IPS-NIHi11 (cell line): ENCODE measurements around the gene CENPC.
"Not testable (repeated sequence)": the region's sequence is repeated elsewhere in the genome, so short reads cannot be mapped to it uniquely, and the experiment has no call there.

Experiments
- DNase-seq: peaks from one replicate; pipeline ENCODE4 v3.0.0; 2012; ENCODE audit warnings: mixed read lengths, low spot score

Gene CENPC

GRCh38 chr4:67475155-67475554 lies 70.1 kb downstream of the CENPC start:
- DNase-seq: no peak

GRCh38 chr4:67470871-67471270 lies 74.4 kb downstream of the CENPC start:
- DNase-seq: peak; percentile 7

GRCh38 chr4:67468830-67469229 lies 76.5 kb downstream of the CENPC start:
- no peak for DNase-seq

- no peak for DNase-seq
Observed at GRCh38 chr4:67466751-67467150, 78.6 kb downstream of the CENPC start.

GRCh38 chr4:67465763-67466052 lies 79.6 kb downstream of the CENPC start:
- no peak for DNase-seq

GRCh38 chr4:67465032-67465762 lies 80.1 kb downstream of the CENPC start:
- DNase-seq: no peak

GRCh38 chr4:67460574-67460973 lies 84.7 kb downstream of the CENPC start:
- no peak for DNase-seq

- DNase-seq: peak; percentile 15
Observed at GRCh38 chr4:67459164-67459563, 86.1 kb downstream of the CENPC start.

- DNase-seq: no peak
Observed at GRCh38 chr4:67456577-67457196, 88.6 kb downstream of the CENPC start.

- DNase-seq: not testable (repeated sequence)
Observed at GRCh38 chr4:67452846-67453205, 92.5 kb downstream of the CENPC start.

GRCh38 chr4:67452100-67452845 lies 93.0 kb downstream of the CENPC start:
- DNase-seq: no peak

GRCh38 chr4:67451464-67451863 lies 93.8 kb downstream of the CENPC start:
- no peak for DNase-seq

- no peak for DNase-seq
Observed at GRCh38 chr4:67448621-67449020, 96.7 kb downstream of the CENPC start.

- no peak for DNase-seq
Observed at GRCh38 chr4:67447873-67448272, 97.4 kb downstream of the CENPC start.

- no peak for DNase-seq
Observed at GRCh38 chr4:67446811-67447210, 98.5 kb downstream of the CENPC start.

- not testable (repeated sequence) for DNase-seq
Observed at GRCh38 chr4:67445881-67446280, 99.4 kb downstream of the CENPC start.

GRCh38 chr4:67438975-67439374 lies 106.3 kb downstream of the CENPC start:
- DNase-seq: no peak

GRCh38 chr4:67437974-67438713 lies 107.2 kb downstream of the CENPC start:
- DNase-seq: no peak

- DNase-seq: no peak
Observed at GRCh38 chr4:67436742-67437141, 108.6 kb downstream of the CENPC start.

GRCh38 chr4:67430989-67431388 lies 114.3 kb downstream of the CENPC start:
- DNase-seq: no peak

GRCh38 chr4:67428819-67429218 lies 116.5 kb downstream of the CENPC start:
- DNase-seq: no peak
